Activated CD8-positive, alpha-beta T cell treated with anti-CD3 and anti-CD28 coated beads for 36 hours (primary cell): ENCODE data around the gene GIPC3. TPM values are rescaled to one million over a fixed set of nuclear protein-coding genes. Genes with fewer than 3 reads are reported as not detected.

Experiments used
- ATAC-seq: fragments of 200-7000 bp; cut with Tn5 transposase; one replicate; pipeline ENCODE4 v1.10.0; 2021; ENCODE audit warnings: mild to moderate bottlenecking, moderate library complexity
- CTCF ChIA-PET: fragments of 350-600 bp; sonication (Branson Sonifier 250); formaldehyde crosslinking; loops from one replicate; lab custom pipeline; 2021; ENCODE audit warnings: antibody characterized with exemption; lab: Charles Lee
- POLR2A ChIA-PET: fragments of 350-600 bp; sonication (Branson Sonifier 250); formaldehyde crosslinking; loops from one replicate; lab custom pipeline; 2021; ENCODE audit warnings: antibody characterized with exemption; lab: Charles Lee
- DNase-seq: peaks from one replicate; pipeline ENCODE4 v3.0.0-alpha.2; 2020
- H3K27ac Mint-ChIP-seq: one replicate; pipeline ENCODE4 v1.8.0; 2021; ENCODE audit warnings: mild to moderate bottlenecking, mixed read lengths
- H3K27me3 Mint-ChIP-seq: one replicate; pipeline ENCODE4 v1.8.0; 2021; ENCODE audit warnings: mixed read lengths
- H3K36me3 Mint-ChIP-seq: one replicate; pipeline ENCODE4 v1.8.0; 2021; ENCODE audit warnings: low read depth, mixed read lengths
- H3K4me1 Mint-ChIP-seq: one replicate; pipeline ENCODE4 v1.8.0; 2021; ENCODE audit warnings: low read depth, mixed read lengths
- H3K4me3 Mint-ChIP-seq: one replicate; pipeline ENCODE4 v1.8.0; 2021; ENCODE audit warnings: mild to moderate bottlenecking, moderate library complexity, mixed read lengths
- H3K9me3 Mint-ChIP-seq: one replicate; pipeline ENCODE4 v1.8.0; 2021; ENCODE audit warnings: mixed read lengths
- intact Hi-C: fragments of 100-400 bp; cut with micrococcal nuclease; formaldehyde crosslinking; loops from one replicate; pipeline ENCODE4 v1.10.0; 2022
- total RNA-seq, 2 experiments: library from RNA; stranded (reverse); gene quantifications; one replicate each; pipeline ENCODE4 v1.2.3, GENCODE V29; 2021
- TF ChIP-seq, protein P1 (sequence below): fragments of 200-600 bp; IDR thresholded peaks from one replicate; pipeline ENCODE4 v1.8.0; 2022; ENCODE audit warnings: antibody characterized with exemption, mild to moderate bottlenecking

The GIPC3 gene
- total RNA-seq, 2 experiments from 2014 or later: 0.09 to 0.14 TPM

DNA sequence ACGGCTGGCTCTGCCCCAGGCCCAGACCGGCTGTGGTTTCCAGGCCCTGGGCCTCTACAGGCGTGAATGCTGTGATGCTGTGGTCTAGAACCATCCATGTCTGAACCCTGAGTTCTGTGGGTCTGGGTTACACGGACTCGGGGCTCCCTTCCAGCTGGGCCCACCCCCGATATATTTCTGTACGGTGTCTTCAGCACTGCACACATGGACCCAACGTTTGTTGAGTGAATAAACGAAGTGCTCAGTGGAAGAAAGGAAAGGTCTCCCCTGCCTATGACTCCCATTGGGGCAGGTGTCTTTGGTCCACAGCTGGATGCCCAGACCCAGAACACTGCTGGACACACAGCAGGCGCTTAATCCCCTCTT lies 39.6 kb upstream of the GIPC3 start:
- intact Hi-C loops: no loop called here
- H3K27ac Mint-ChIP-seq: peak overlapping the region; percentile 8
- ChIA-PET CTCF (interaction anchor here (1.1 to 4.2 kb wide), 11 partner anchors 11 to 72 kb away, joined by 3 to 56 read pairs (median 5); partner anchors contain the start of genes GIPC3 and MFSD12), POLR2A (interaction anchor here (1.2 kb wide), 1 partner anchor 11 kb away, joined by 8 read pairs; the partner anchor contains the start of gene MFSD12)
- no peak overlapping the region for H3K4me3 Mint-ChIP-seq
- H3K36me3 Mint-ChIP-seq: peaks cover 9% of the 10 kb centered on the region
- peaks cover 12% of the 10 kb centered on the region for H3K4me1 Mint-ChIP-seq
- H3K9me3 Mint-ChIP-seq: no peaks in the 10 kb centered on the region
- no peak for DNase-seq
- TF ChIP-seq, protein P1, sequence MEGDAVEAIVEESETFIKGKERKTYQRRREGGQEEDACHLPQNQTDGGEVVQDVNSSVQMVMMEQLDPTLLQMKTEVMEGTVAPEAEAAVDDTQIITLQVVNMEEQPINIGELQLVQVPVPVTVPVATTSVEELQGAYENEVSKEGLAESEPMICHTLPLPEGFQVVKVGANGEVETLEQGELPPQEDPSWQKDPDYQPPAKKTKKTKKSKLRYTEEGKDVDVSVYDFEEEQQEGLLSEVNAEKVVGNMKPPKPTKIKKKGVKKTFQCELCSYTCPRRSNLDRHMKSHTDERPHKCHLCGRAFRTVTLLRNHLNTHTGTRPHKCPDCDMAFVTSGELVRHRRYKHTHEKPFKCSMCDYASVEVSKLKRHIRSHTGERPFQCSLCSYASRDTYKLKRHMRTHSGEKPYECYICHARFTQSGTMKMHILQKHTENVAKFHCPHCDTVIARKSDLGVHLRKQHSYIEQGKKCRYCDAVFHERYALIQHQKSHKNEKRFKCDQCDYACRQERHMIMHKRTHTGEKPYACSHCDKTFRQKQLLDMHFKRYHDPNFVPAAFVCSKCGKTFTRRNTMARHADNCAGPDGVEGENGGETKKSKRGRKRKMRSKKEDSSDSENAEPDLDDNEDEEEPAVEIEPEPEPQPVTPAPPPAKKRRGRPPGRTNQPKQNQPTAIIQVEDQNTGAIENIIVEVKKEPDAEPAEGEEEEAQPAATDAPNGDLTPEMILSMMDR: no peak
- no peak for ATAC-seq
- H3K27me3 Mint-ChIP-seq: no peaks in the 10 kb centered on the region

DNA sequence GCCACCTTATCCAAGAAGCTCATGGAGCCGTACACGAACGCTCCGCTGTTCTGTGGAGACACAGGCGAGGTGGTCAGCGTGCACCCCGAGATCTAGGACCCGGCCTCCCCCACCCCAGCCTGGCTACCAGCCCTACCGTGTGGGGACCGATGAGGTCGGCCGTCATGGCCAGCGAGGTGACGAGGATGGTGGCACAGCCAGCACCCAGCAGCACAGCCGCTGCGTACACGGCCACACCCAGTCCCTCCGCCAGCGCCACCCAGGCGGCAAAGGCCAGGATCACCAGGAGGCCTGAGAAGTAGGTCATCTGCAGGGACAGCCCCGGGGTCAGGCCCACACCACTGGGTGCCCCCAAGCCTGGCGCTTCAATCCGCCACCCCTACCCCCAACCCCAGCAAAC lies 39.2 kb upstream of the GIPC3 start:
- H3K27ac Mint-ChIP-seq: peak overlapping the region; percentile 8
- DNase-seq: no peak
- H3K4me1 Mint-ChIP-seq: peaks cover 14% of the 10 kb centered on the region
- peaks cover 13% of the 10 kb centered on the region for H3K36me3 Mint-ChIP-seq
- no peaks in the 10 kb centered on the region for H3K9me3 Mint-ChIP-seq
- POLR2A ChIA-PET: interaction anchor here (0.9 kb wide), 1 partner anchor 9 kb away, joined by 3 read pairs; no protein-coding TSS in a partner anchor
- TF ChIP-seq, protein P1: no peak
- no peaks in the 10 kb centered on the region for H3K27me3 Mint-ChIP-seq
- intact Hi-C loops: no loop called here
- CTCF ChIA-PET: interaction anchor here (0.7 to 4.2 kb wide), 7 partner anchors 11 to 77 kb away, joined by 3 to 56 read pairs (median 9); partner anchors contain the start of gene MFSD12
- ATAC-seq: no peak
- H3K4me3 Mint-ChIP-seq: no peak overlapping the region

DNA sequence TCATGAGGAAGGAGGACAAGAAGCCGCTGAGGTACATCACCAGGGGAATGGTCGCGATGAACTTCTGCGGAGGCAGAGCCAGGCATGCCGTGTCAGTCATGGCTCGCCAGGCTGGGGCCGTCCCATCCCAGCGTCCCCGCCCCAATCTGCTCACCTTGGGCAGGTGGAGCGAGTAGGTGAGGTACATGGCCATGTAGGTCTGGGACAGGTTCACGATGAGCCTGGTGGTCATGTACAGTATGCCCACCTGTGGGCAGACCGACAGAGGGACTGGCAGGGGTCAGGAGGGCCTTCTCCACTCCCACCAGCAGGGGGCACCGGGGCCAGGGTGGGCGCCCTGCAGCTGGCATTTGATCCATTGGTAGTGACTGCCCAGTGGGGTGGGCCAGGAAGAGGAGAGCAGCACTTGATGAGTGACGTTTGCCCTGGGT lies 38.0 kb upstream of the GIPC3 start:
- Mint-ChIP-seq H3K27ac (no peak overlapping the region), H3K4me3 (no peak overlapping the region), H3K9me3 (no peaks in the 10 kb centered on the region), H3K36me3 (peaks cover 13% of the 10 kb centered on the region), H3K27me3 (no peaks in the 10 kb centered on the region), H3K4me1 (peaks cover 19% of the 10 kb centered on the region)
- intact Hi-C loops: no loop called here
- peak; percentile 49 for DNase-seq
- TF ChIP-seq, protein P1: peak; percentile 75
- ChIA-PET CTCF (interaction anchor here (1.3 to 4.2 kb wide), 2 partner anchors 9 to 58 kb away, joined by 4 to 56 read pairs; partner anchors contain the start of gene MFSD12), POLR2A (interaction anchor here (0.9 to 2.7 kb wide), 3 partner anchors 9 to 11 kb away, joined by 3 to 7 read pairs (median 3); no protein-coding TSS in a partner anchor)
- ATAC-seq: peak; percentile 46

DNA sequence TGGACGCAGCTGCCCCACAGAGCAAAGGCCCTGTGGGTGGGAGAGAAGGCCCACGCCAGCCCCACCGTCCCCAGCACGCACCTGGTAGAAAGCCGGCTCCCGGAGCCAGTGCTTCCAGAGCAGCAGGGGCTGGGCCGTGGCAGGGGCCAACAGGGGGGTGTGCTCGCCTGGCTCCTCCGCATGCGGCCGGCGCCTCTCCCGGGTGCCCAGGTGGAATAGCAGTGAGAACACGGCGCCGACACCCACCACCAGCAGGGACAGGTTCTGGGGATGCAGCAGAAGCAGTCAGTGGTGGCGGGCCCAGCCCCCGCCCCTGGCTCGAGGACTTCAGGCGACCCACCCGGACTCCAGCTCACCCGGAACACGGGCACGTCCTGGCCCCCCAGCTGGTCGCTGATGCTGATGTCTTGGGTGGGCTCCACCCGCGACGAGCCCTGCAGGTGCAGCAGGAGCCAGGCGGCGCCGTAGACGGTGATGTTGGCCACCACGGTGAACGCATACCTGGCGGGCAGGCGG lies 37.5 kb upstream of the GIPC3 start:
- Mint-ChIP-seq H3K27me3 (no peaks in the 10 kb centered on the region), H3K36me3 (peaks cover 13% of the 10 kb centered on the region)
- intact Hi-C loops: no loop called here

More for the DNA sequence above, 37.5 kb upstream of the GIPC3 start:
- Mint-ChIP-seq H3K27ac (no peak overlapping the region), H3K4me3 (no peak overlapping the region), H3K4me1 (peaks cover 22% of the 10 kb centered on the region), H3K9me3 (no peaks in the 10 kb centered on the region)
- POLR2A ChIA-PET: interaction anchor here (0.6 to 2.7 kb wide), 3 partner anchors 9 to 11 kb away, joined by 3 to 7 read pairs (median 3); partner anchors contain the start of gene TEKTIP1
- TF ChIP-seq, protein P1: peak; percentile 53
- ATAC-seq (no peak), DNase-seq (no peak)
- CTCF ChIA-PET: interaction anchor here (0.9 to 4.2 kb wide), 3 partner anchors 9 to 57 kb away, joined by 3 to 56 read pairs (median 4); partner anchors contain the start of gene MFSD12
